SK-N-MC (cell line): Measurements from ENCODE around the gene SLC39A2.
"Not testable (repeated sequence)": the region's sequence is repeated elsewhere in the genome, so short reads cannot be mapped to it uniquely, and the experiment has no call there.

Source experiments
- EZH2 ChIP-seq: fragments of 200-600 bp; sonication (generic); IDR thresholded peaks from one replicate; pipeline ENCODE4 v1.6.1; 2017; ENCODE audit warnings: antibody characterized with exemption
- POLR2AphosphoS5 ChIP-seq: IDR thresholded peaks from 2 replicates; pipeline ENCODE4 v1.6.1; 2012; ENCODE audit warnings: mild to moderate bottlenecking, low read depth, low read length, borderline replicate concordance

- TF ChIP-seq POLR2AphosphoS5, EZH2: not testable (repeated sequence)
These were observed 13.4 kb upstream of the SLC39A2 start for GRCh38 chr14:20985650-20986049.
